Fibroblast of the conjunctiva (primary cell): ENCODE measurements around the gene HELT.

Experiments
- DNase-seq: peaks from one replicate; pipeline ENCODE4 v3.0.0-alpha.2; 2010; ENCODE audit warnings: low read depth

HELT gene

DNA sequence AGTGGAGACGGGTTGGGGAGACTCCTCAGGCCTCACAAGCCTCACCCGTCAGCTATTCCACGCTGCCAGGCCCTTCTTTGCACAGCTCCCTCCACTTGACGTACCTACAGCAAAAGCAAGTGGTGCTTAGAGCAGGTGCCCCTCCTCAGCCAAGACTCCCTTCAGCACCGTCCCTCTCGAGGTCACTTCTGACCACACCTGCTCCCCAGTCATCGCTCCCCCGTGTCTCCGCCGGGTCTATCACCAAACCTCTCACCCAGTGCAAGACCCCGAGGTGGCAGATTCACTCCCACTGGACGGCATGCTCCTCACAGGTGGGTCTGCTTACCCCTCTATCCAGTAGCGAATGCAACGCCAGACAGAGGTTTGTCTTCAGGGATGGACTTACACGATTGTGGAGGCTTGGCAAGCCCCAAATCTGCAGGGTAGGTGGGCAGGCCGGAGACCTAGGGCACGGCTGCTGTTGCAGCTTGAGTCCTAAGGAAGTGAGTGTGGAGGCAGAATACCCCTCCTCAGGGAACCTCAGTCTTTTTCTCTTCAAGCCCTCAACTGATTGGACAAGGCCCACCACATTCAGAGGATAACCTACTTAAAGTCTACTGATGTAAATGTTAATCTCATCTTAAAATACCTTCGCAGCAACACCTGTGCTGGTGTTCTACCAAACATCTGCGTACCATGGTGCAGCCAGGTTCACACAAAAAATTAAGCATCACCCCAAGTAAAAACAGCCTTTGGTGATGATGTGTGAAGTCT is 14.5 kb upstream of the HELT start:
- no peak for DNase-seq

DNA sequence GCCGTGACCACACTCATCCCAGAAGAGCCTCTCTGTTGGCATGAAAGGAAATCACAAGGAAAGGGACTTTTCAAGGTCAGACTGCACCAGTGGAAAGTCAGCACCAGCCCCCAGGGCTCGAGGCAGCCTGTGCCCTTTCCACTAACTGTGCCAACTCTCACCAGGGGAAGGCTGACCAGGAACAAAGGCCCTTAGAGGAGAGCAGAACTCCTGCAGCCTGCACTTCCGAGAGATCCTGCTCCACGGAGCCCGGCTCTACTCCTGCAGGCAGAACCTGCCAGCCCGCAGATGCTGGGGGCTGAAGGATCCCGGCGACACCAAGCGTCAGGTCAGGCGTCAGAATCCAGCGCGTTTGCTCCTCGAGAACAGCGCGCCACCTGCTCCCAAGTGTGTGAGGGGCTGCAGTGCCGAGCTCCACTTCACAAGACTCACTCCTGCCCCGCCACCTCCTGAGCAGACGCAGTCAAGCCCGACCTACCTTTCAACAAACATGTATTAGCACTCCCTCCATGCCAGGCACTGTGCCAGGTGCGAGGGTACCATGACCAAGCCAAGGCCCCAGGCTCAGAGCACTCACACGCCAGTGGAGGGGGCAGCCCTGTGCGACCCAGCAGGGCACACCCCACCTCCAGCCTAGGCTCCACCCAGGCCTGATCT is 13.6 kb upstream of the HELT start:
- DNase-seq, result no peak

DNA sequence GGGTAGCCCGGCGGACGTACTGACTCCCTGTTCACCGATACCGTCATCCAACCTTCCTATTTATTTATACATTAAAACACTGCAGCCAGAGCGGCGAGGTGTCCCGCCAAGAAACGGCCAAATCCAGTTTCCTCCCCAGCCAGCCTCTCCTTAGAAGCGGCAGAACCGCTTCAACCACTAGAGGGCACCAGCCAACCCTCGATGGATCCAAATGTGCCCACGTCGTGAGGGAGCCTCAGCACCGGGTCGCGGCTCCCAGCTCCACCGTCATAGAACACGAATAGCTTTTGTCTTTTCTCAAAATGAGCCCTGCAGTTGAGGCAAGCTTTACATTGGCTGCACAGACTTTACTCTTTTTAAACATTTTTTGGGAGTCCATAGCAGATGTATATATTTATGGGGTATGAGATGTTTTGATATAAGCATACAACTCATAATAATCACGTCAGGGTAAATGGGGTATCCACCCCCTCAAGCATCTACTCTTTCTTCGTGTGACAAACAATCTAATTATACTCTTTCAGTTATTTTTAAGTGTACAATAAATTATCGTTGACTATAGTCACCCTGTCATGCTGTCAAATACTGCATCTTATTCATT is 13.0 kb upstream of the HELT start:
- DNase-seq, result peak; percentile 55

DNA sequence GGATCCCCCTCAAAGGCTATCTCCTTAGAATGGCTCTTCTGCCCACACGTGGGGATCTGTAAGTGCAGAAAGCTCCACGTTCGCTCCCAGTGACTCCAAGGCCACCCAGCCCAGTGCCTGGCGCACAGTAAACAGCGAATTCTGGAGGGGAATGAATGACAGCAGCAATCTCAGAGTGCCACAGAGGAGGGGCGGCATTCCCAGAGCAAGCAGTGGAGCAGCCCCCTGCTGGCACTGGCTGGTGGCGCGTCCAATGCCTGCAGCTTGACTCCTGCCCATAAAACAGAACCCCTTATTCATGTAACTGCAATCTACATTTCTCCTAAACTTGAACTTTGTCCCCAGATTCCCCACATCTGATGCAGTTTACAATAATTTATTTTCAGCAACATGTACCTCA is 6.9 kb upstream of the HELT start:
- DNase-seq, result no peak

DNA sequence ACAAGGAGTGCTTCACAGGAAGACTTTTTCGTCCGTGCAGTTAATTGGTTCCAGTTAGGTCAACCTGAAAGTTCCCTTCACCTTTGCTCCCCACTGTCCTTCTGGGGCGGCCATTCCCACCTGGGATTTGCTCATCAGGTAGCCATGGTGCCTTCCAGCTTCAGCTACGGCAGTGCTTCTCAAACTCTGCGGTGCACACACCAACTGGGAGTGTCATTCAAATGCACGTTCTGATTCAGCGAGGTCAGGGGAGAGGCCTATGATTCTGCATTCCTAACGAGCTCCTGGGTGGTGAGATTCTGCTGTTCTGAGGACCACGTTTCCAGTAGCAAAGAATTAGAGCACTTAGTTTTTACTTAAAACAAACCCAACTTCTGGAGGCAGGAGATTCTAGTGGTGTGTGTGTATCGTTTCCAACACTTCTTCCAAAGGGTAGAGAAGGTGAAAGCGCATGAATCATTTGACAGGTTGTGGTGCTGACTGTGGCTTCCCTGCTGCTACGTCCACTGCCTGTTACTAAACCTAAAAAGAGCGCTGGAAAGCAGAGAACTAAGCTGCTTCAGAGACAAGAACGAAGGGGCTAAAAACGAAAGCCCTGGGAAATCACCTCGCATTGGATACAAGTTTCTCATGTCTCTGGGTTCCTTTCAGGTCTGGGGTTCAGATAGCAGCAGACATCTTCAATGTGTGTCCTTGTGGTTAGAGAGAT is 4.7 kb upstream of the HELT start:
- no peak for DNase-seq

DNA sequence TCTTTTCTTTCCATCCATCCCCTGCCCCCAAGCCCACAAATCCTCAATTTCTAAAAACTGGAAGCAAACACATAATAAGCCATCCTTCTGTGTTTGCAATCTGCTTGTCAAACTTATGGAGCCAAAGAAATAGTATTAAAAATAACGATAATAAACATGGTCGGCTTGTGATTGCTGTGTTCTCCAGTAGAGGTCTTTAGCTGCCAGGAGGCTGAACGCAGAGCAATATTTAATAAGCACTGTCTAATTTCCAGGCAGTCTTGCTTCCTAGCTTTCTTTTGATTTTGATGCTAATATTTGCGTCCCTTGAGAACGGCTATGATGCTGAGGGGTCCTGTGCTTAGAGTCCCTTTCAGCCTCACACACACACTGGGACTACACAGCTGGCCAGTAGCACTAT is 3.2 kb upstream of the HELT start:
- no peak for DNase-seq

DNA sequence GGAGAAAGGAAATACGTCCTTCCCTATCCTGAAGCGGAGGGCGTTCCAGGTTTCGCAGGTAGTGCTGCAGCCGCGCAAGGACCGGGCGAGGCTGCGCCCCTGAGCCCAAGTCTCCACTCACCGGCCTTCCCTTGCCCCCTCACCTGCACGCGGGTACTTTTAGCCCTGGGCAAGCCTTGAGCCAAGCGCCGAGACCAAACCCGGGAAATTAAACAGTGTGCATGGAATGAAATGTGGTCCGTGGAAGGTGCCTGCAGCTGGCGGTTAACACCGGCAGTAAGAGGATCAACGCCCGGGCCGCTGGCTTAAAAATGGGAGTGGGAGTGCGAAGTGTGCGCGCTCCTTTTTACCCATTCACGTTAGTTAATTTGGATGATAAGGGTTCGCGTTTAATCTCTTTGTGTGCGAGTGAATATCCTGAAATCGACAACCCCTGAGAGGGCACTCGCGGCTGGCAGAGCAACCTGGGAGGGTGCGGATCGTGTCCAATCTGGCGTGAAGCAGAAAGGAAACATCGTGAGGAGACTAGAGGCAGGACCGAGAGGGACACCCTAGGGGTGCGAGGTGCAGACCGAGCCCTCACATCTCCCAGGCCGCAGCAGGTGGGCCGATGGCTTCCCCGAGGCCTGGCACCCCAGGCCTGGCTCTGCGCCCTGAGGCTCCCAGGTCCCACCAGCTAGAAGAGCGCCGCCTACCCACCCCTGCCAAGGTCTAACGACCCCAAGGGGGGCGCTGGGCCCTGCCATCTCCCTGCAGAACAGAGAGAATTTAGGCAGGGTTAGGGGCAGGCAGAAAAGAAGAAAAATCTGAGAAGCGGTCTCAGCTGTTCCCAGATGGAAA is 2.0 kb upstream of the HELT start:
- no peak for DNase-seq

DNA sequence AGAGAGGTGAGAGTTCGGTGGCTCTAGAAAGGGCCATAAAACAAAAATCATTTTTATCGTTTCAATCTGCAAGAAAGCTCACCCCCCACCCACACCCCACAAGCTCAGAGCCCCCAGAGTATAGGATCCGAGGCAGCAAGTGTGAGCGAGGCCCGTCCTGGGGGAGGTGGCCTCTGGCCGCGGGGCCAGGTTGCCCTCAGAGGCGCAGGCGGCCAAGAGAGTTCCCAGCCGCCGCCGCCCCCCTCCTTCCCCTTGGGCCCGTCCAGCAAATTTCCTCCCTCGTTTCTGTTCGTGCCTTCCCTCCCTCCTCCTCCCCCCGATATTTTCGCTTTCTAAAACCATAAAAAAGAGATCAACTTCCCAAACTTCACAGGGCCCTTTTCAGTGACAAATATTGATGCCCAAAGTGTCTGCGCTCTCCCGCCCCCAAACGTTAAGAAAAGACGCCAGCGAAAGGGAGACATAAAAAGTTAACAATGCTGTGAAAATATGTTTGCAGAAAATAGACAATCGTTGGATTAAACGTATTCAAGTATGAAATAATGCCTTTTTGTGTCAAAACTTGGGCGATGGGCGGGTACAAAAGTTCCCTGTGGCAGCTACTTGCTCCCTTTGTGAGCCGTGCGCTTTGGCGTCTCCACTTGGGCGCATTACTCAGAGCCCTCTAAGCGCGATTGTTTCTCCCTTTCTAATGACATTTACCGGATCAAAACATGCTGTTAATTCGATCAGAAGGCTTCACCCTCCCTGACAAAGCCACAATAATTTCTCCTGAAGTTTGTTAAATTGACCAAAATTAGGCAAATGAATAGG is 1.1 kb upstream of the HELT start:
- no peak for DNase-seq

DNA sequence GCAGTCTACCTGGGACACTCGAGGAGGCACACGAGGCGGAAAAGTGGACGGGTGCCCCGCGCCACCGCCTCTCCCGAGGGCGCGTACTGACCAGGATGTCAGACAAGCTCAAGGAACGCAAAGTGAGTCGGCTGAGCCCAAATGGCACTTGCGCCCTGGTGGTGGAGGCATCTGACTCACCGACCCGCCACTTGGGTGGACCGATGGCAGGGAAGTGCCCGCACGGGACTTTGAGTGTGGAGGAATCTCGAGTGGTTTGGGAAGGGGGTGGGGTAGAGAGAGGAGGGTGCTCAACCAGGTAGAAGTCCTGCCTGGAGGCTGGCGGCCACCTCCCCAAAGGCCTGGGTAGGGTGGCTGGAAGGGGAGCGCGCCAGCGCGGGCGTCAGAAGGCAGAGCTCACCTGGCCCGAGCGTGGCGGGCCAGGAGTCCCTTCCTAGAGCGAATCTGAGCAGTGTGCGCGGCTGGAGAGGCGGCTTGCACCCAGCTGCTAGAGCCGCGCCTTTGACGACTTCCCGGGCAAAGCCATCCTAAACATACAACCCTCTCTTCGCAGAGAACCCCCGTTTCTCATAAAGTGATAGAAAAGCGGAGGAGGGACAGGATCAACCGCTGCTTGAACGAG is 655 bp downstream of the HELT start:
- DNase-seq, result no peak

DNA sequence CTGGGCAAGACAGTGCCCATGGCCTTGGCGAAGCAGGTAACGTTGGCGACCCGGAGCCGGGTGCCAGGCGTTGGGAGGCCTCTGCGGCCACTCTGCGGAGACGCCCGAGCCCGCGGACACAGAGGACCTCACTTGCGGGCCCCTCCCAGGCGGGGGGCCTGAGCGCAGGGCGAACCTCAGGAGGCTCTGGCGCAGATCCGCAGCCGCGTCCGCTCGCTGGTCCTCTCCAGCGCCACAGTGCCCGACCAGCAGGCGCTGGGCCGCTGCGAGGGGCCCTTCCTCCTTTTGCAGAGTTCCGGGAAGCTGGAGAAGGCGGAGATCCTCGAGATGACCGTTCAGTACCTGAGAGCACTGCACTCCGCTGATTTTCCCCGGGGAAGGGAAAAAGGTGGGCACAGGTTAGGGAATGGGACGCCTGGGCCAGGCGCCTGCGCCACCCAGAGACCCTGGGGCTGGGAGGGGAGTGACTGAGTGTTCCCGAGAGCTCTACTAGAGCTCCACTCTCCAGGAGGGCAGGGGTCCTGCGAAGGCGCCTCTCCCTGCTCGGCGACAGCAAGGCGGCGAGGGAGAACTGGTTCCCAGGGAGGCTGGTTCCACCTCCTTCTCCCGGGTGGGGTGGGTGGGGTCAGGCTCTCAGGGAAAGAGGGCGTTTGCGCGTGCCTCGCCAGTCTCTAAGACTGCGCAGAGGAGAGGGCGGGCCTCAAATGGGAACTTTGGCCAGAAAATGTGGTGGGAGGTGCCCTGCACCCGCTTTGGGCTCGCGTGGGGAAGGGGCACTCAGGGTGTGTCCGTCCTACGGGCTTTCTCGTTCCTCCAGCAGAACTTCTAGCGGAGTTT is 1.4 kb downstream of the HELT start:
- DNase-seq, result no peak

DNA sequence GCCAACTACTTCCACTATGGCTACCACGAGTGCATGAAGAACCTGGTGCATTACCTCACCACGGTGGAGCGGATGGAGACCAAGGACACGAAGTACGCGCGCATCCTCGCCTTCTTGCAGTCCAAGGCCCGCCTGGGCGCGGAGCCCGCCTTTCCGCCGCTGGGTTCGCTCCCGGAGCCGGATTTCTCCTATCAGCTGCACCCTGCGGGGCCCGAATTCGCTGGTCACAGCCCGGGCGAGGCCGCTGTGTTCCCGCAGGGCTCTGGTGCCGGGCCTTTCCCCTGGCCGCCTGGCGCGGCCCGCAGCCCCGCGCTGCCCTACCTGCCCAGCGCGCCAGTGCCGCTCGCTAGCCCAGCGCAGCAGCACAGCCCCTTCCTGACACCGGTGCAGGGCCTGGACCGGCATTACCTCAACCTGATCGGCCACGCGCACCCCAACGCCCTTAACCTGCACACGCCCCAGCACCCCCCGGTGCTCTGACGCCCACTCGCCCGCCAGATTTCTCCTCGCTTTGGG is 2.1 kb downstream of the HELT start:
- no peak for DNase-seq

DNA sequence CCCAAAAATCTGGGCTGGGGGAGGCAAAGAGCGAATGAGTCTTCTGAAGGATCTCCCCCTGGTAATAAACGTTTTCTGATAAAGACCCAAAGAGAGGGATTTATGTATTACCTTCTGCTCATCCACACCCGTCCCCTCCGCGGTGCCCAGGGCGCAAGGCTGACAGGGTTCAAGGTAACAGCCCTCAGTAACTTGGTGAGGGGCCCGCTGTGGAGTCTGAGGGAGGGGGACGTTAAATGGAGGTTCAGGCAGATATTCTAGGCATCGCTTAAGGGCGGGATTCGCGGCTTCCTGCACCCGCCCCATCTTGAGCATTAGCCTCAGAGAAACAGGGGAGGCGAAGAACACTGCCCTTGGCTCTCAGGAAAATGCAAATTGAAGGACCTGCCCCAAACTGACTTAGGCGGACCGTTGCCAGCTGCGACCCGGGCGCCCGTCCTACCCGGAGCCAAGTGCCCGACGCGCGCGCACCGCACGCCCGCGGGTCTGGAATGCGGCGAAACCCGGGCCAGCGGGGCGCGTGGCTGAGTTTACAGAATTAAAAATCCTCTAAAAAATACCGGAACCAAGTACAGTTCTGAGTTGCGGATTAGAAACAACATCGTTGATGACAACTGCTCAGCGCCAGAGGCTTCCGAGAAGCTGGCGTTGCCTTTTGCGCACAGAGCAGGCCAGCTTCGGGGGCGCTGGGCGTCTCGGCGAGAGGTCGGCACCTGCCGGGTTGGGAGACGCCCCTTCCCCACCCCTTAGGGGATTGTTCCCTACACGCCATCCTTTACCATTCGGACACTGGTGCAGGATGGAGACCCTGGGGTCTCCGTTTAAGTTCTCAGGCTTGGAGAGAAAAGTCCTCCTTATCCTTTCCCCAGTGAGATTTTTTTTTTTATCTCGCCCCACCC is 2.8 kb downstream of the HELT start:
- no peak for DNase-seq

DNA sequence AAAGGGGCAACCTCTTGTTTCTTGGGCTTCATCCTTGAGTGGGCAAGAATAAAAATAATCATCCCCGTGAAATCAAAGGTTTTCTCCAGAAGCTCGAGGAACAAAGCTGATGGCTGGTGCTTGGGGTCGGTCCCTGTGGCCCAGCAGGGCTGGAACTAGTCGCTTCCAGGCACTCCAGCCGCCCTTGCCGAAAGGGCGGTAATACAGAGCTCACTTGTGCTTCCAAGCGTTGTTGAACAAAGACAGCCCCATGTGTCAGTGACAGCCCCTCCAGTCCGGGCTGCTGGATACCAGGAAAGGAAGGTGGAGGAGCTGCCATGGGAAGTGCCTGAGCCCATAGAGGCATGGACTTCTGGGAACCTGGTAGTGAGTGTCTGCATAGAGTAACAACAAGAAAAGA is 5.2 kb downstream of the HELT start:
- no peak for DNase-seq

DNA sequence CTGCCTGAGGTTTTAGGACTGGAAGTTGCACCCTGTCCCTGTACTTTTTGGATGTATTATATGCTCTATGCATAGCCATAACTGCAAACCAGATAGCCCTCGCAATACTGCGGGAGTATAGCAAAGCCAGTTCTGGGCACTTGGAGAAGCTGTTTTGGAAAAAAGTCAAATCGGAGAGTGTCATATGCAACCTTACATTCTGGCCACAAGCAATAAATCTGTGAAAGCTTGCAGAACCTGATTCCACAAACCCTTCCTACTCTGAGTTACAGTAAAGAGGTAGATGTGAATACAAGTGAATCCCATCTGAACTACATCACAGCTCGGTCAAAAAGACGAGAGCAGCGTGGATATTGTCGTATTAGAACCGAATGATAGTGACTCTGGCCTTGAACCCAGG is 10.3 kb downstream of the HELT start:
- DNase-seq, result no peak

DNA sequence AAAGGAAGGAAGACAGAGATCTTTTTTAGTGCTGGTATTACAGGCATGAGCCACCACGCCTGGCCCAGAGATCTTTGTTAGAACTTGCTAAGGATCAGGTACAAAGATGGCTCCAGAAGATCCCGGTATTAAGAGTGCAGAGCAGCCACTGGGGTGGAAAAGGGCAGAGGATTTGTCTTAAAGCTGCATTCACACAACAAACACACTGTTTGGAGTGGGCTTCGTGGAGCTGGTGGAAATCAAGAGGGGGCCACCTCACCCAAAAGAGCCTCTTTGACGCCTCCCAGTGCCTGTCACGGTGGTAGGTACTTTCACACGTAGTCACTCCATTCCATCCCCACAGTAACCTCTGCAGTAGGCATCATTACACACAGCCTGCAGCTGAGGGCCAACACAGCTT is 13.3 kb downstream of the HELT start:
- no peak for DNase-seq

DNA sequence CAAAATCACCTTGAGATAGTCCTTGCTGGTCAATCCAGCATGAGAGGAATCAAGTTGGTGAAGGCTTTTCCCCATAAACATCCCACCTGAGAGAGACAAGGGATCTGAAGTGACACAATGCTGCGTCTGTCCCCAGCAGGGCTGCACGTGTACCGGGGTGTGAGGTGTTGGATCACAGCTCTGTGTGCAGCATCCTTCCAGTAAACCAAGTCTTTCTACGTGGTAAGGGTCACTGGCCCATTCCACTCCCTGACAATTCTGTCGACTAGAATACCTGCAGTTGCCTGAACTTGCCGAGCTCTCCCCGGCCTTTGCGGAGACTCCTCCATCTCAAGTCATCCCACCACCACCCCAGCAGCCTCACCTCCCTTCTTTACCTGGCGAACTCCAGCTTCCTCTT is 14.8 kb downstream of the HELT start:
- DNase-seq, result no peak

DNA sequence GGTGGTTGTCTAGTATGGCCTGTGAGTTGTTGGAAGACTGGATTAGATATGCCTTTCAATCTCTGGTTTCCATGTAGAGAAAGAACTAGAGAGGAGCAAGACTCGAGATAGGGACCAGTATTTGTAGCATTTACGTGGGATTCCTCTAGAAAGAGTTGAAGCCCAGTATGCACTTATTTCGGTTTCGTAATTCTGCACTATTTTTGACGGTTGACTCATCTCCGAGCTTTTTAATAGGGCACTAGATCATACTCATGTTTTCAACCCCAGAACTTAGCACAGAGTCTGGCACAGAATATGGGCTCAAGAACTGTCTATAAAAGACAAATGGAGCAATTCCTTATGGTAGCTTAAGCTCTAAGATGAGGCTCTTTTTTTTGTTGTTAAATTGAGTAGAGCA is 15.7 kb downstream of the HELT start:
- no peak for DNase-seq

DNA sequence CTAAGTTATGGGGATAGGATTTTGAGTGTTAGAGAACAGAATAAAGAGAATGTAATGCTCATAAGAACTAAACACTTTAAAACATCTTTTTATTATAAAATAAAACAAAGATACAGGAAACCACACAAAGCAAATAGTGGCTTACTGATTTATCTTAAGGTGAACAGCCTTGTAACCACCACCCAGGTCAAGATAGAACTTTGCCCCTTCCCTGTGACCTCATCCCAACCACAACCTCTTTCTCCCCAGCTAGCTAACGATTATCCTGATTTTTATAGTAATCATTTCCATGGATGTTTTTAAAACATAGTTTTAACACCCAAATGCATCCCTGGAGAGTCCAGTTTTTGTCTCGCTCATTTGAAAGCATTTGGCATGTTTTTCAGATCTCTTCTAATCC is 17.0 kb downstream of the HELT start:
- DNase-seq, result no peak

DNA sequence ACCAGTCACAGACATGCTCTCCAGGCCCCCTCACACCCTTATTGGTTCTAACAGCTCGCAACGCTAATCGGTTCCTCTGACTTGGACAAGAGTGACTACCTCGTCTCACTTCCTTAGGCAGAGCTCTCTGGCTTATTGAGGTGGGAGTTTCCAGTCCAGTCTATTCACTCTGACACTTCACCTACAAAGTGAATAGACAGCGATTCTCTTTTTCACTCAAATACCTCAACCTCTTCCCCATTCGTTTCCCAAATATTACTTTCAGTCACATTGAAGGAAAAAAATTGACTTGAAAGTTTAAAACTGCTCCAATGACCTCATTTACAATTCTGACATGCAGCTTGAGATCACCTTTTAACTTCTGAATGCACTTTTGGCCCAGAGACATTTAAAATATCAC is 17.7 kb downstream of the HELT start:
- DNase-seq, result no peak
